Fibroblast of lung (primary cell): ENCODE measurements around the gene TMEM221. TPM values are rescaled to one million over a fixed set of nuclear protein-coding genes. Genes with fewer than 3 reads are reported as not detected.

Source experiments
- DNase-seq, 2 donors: peaks; one replicate each; pipeline versions ENCODE4 v3.0.0 to v3.0.0-alpha.2; 2010; ENCODE audit warnings: low read depth in 2 of 2
- H2AFZ ChIP-seq: 2 replicates; pipeline ENCODE4 v1.5.1; 2012; ENCODE audit warnings: low read length, control low read depth, inconsistent platforms
- H3K27ac ChIP-seq: 2 replicates; pipeline ENCODE4 v1.5.1; 2011; ENCODE audit warnings: low read length, control low read depth; ENCODE audit not compliant: insufficient read depth
- H3K27me3 ChIP-seq: 2 replicates; pipeline ENCODE4 v1.5.1; 2011; ENCODE audit warnings: mild to moderate bottlenecking, low read length; ENCODE audit not compliant: control insufficient read depth, insufficient read depth
- H3K36me3 ChIP-seq: 2 replicates; pipeline ENCODE4 v1.5.1; 2011; ENCODE audit warnings: low read length; ENCODE audit not compliant: control insufficient read depth, insufficient read depth
- H3K4me1 ChIP-seq: 2 replicates; pipeline ENCODE4 v1.5.1; 2011; ENCODE audit warnings: low read length; ENCODE audit not compliant: control insufficient read depth, insufficient read depth; ENCODE audit errors: extremely low read depth
- H3K4me2 ChIP-seq: 2 replicates; pipeline ENCODE4 v1.5.1; 2011; ENCODE audit warnings: low read length, control low read depth; ENCODE audit not compliant: insufficient read depth; ENCODE audit errors: extremely low read depth
- H3K4me3 ChIP-seq, 4 experiments: fragments of 200-600 bp in 1 of 4; sonication (generic) in 1 of 4; replicated peaks in 1 of 4; 2 replicates each; pipeline ENCODE4 v1.5.1; 2011 to 2016; ENCODE audit warnings: low read length in 4 of 4, low read depth in 3 of 4, mild to moderate bottlenecking in 3 of 4, control low read depth in 2 of 4, inconsistent platforms in 1 of 4, mixed read lengths in 1 of 4; ENCODE audit not compliant: insufficient read depth in 1 of 4; ENCODE audit errors: control extremely low read depth in 1 of 4
- H3K79me2 ChIP-seq: 2 replicates; pipeline ENCODE4 v1.5.1; 2012; ENCODE audit warnings: mild to moderate bottlenecking, low read length, inconsistent platforms; ENCODE audit not compliant: control insufficient read depth, insufficient read depth
- H3K9ac ChIP-seq: 2 replicates; pipeline ENCODE4 v1.5.1; 2011; ENCODE audit warnings: mild to moderate bottlenecking, low read length, control low read depth; ENCODE audit not compliant: insufficient read depth
- H3K9me3 ChIP-seq: 2 replicates; pipeline ENCODE4 v1.5.1; 2012; ENCODE audit warnings: low read depth, low read length; ENCODE audit not compliant: control insufficient read depth, insufficient read depth
- H4K20me1 ChIP-seq: 2 replicates; pipeline ENCODE4 v1.5.1; 2011; ENCODE audit warnings: low read length; ENCODE audit not compliant: control insufficient read depth, insufficient read depth; ENCODE audit errors: extremely low read depth
- CTCF ChIP-seq, 2 donors: IDR thresholded peaks in 1 of 2; conservative IDR thresholded peaks in 1 of 2; 1 replicate in 1 of 2; 2 replicates in 1 of 2; pipeline ENCODE4 v1.5.1; 2011 to 2012; ENCODE audit warnings: low read length in 2 of 2, control low read depth in 1 of 2, inconsistent platforms in 1 of 2, low read depth in 1 of 2, mild to moderate bottlenecking in 1 of 2
- EZH2 ChIP-seq: IDR thresholded peaks from 2 replicates; pipeline ENCODE4 v1.5.1; 2012; ENCODE audit warnings: low read length, control low read depth, mild to moderate bottlenecking; ENCODE audit errors: missing control alignments
- polyA plus RNA-seq, 2 donors: library from polyadenylated mRNA; depleted of rRNA in 1 of 2; stranded (reverse) in 1 of 2; unstranded in 1 of 2; fragments of >200 nt; gene quantifications; 2 replicates each; pipeline ENCODE4 v1.2.1, GENCODE V29; 2011 to 2012; ENCODE audit warnings: missing spikeins in 1 of 2
- total RNA-seq: library from RNA; depleted of rRNA; stranded (reverse); fragments of >200 nt; gene quantifications from 2 replicates; pipeline ENCODE4 v1.2.1, GENCODE V29; 2014

The TMEM221 gene
- total and polyA plus RNA-seq, 2 donors (not counting 1 experiment from before 2014, with no cell fraction given): 0.17 TPM; not detected in 1

GRCh38 chr19:17419621-17420474 lies 28.6 kb downstream of the TMEM221 start, which contains the start of gene MVB12A:
TSS of gene MVB12A (plus strand) at chr19:17420047. CDS start at chr19:17420136, 89 bp downstream.
- peak; percentile 99 for DNase-seq

GRCh38 chr19:17419154-17419620 lies 29.3 kb downstream of the TMEM221 start:
- TF ChIP-seq CTCF (conservative IDR thresholded peaks at IDR 0.05 in 1 of 2, IDR thresholded peaks at IDR 0.05 in 1 of 2; ENCODE audit: low read depth in 1 of 2, low read length in 2 of 2) (no peak), EZH2 (no peak)
- H3K36me3 ChIP-seq: peaks cover 1% of the 10 kb centered on the region
- H3K79me2 ChIP-seq: no peaks in the 10 kb centered on the region
- DNase-seq: no peak
- no peaks in the 10 kb centered on the region for H4K20me1 ChIP-seq
- H3K9ac ChIP-seq: peak overlapping the region; percentile 27
- H3K9me3 ChIP-seq: no peaks in the 10 kb centered on the region
- peaks cover 2% of the 10 kb centered on the region for H3K27me3 ChIP-seq
- peak overlapping the region; percentile 86 for H2AFZ ChIP-seq
- peak overlapping the region; percentile 92 for H3K4me2 ChIP-seq
- peak overlapping the region; percentile 56 for H3K27ac ChIP-seq
- peak overlapping the region; percentile 53 to 86 (median 59) for H3K4me3 ChIP-seq
- no peaks in the 10 kb centered on the region for H3K4me1 ChIP-seq

More at GRCh38 chr19:17419621-17420474, 28.6 kb downstream of the TMEM221 start, which contains the start of gene MVB12A:
- H4K20me1 ChIP-seq: no peaks in the 10 kb centered on the region
- peak within 1 kb of the TSS; percentile 92 for H3K4me2 ChIP-seq
- H3K79me2 ChIP-seq: no peaks in the 10 kb centered on the region
- H2AFZ ChIP-seq: peak within 1 kb of the TSS; percentile 86
- no peaks in the 10 kb centered on the region for H3K4me1 ChIP-seq
- H3K27me3 ChIP-seq: peaks cover 2% of the 10 kb centered on the region
- H3K36me3 ChIP-seq: peaks cover 1% of the 10 kb centered on the region
- H3K9ac ChIP-seq: peak within 1 kb of the TSS; percentile 27
- H3K27ac ChIP-seq: peak within 1 kb of the TSS; percentile 56
- no peaks in the 10 kb centered on the region for H3K9me3 ChIP-seq
- no peak for TF ChIP-seq EZH2
- TF ChIP-seq CTCF (conservative IDR thresholded peaks at IDR 0.05 in 1 of 2, IDR thresholded peaks at IDR 0.05 in 1 of 2; ENCODE audit: low read depth in 1 of 2, low read length in 2 of 2): no peak
- H3K4me3 ChIP-seq: peak within 1 kb of the TSS; percentile 61 to 88 (median 80)

GRCh38 chr19:17418710-17419109 lies 29.8 kb downstream of the TMEM221 start:
- no peak overlapping the region for H3K9ac ChIP-seq
- TF ChIP-seq EZH2: no peak
- TF ChIP-seq CTCF (conservative IDR thresholded peaks at IDR 0.05 in 1 of 2, IDR thresholded peaks at IDR 0.05 in 1 of 2; ENCODE audit: low read depth in 1 of 2, low read length in 2 of 2): no peak
- no peaks in the 10 kb centered on the region for H3K4me1 ChIP-seq
- no peak for DNase-seq
- peaks cover 2% of the 10 kb centered on the region for H3K27me3 ChIP-seq
- H2AFZ ChIP-seq: no peak overlapping the region
- no peaks in the 10 kb centered on the region for H4K20me1 ChIP-seq
- H3K4me2 ChIP-seq: peak overlapping the region; percentile 92
- no peaks in the 10 kb centered on the region for H3K9me3 ChIP-seq
- no peak overlapping the region for H3K27ac ChIP-seq
- H3K36me3 ChIP-seq: peaks cover 1% of the 10 kb centered on the region
- no peaks in the 10 kb centered on the region for H3K79me2 ChIP-seq
- no peak overlapping the region for H3K4me3 ChIP-seq
